Measurements from ENCODE around the gene SRP54.

The SRP54 gene

GRCh38 chr14:34999500-34999899 is 16.7 kb downstream of the SRP54 start:
- H3K27me3 ChIP-seq (ENCODE audit: insufficient read depth, low read depth, severe bottlenecking), result no peaks in the 10 kb centered on the region
- H3K36me3 ChIP-seq, result peaks cover 22% of the 10 kb centered on the region
- H3K9me3 ChIP-seq (ENCODE audit: severe bottlenecking), result no peaks in the 10 kb centered on the region
- TF ChIP-seq CTCF (IDR thresholded peaks at IDR 0.05; ENCODE audit: low read depth, low read length), result no peak
- no peak overlapping the region for H3K4me3 ChIP-seq (ENCODE audit: low read depth, low read length)
- H3K27ac ChIP-seq, result no peak overlapping the region
- DNase-seq, result no peak

GRCh38 chr14:35001621-35002020 is 18.8 kb downstream of the SRP54 start:
- Histone ChIP-seq H3K27ac (no peak overlapping the region), H3K27me3 (ENCODE audit: insufficient read depth, low read depth, severe bottlenecking) (no peaks in the 10 kb centered on the region), H3K36me3 (peaks cover 30% of the 10 kb centered on the region), H3K9me3 (ENCODE audit: severe bottlenecking) (no peaks in the 10 kb centered on the region), H3K4me3 (ENCODE audit: low read depth, low read length) (no peak overlapping the region)
- DNase-seq, result no peak
- no peak for TF ChIP-seq CTCF (IDR thresholded peaks at IDR 0.05; ENCODE audit: low read depth, low read length)

DNA sequence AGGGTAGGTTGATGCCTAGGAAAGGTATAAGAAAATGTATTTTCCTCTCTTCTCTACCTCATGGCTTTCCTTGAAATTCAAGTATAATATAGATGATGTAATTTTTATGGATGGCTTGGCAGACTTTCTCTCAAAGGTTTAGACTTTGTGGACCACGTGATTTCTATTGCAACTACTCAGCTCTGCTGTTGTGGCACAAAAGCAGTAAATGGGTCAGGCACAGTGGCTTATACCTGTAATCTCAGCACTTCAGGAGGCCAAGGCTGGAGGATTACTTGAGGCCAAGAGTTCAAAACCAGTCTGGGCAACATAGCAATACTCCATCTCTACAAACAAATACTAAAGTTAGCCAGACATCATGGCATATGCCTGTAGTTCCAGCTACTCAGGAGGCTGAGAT is 22.0 kb downstream of the SRP54 start:
- Histone ChIP-seq H3K27ac (no peak overlapping the region), H3K27me3 (ENCODE audit: insufficient read depth, low read depth, severe bottlenecking) (no peaks in the 10 kb centered on the region), H3K9me3 (ENCODE audit: severe bottlenecking) (no peaks in the 10 kb centered on the region), H3K36me3 (peaks cover 40% of the 10 kb centered on the region), H3K4me3 (ENCODE audit: low read depth, low read length) (no peak overlapping the region)
- TF ChIP-seq CTCF (IDR thresholded peaks at IDR 0.05; ENCODE audit: low read depth, low read length), result no peak
- no peak for DNase-seq

- H3K36me3 ChIP-seq, result peaks cover 68% of the 10 kb centered on the region
- no peak for TF ChIP-seq CTCF (IDR thresholded peaks at IDR 0.05; ENCODE audit: low read depth, low read length)
- no peaks in the 10 kb centered on the region for H3K27me3 ChIP-seq (ENCODE audit: insufficient read depth, low read depth, severe bottlenecking)
- no peaks in the 10 kb centered on the region for H3K9me3 ChIP-seq (ENCODE audit: severe bottlenecking)
- no peak overlapping the region for H3K4me3 ChIP-seq (ENCODE audit: low read depth, low read length)
- no peak for DNase-seq
- H3K27ac ChIP-seq, result no peak overlapping the region
Measured at GRCh38 chr14:35016568-35016967, 33.8 kb downstream of the SRP54 start.

GRCh38 chr14:35020713-35021112 is 37.9 kb downstream of the SRP54 start:
- DNase-seq, result no peak
- no peak for TF ChIP-seq CTCF (IDR thresholded peaks at IDR 0.05; ENCODE audit: low read depth, low read length)
- no peak overlapping the region for H3K4me3 ChIP-seq (ENCODE audit: low read depth, low read length)
- H3K9me3 ChIP-seq (ENCODE audit: severe bottlenecking), result no peaks in the 10 kb centered on the region
- no peaks in the 10 kb centered on the region for H3K27me3 ChIP-seq (ENCODE audit: insufficient read depth, low read depth, severe bottlenecking)
- no peak overlapping the region for H3K27ac ChIP-seq
- peaks cover 57% of the 10 kb centered on the region for H3K36me3 ChIP-seq

- peaks cover 49% of the 10 kb centered on the region for H3K36me3 ChIP-seq
- no peaks in the 10 kb centered on the region for H3K9me3 ChIP-seq (ENCODE audit: severe bottlenecking)
- TF ChIP-seq CTCF (IDR thresholded peaks at IDR 0.05; ENCODE audit: low read depth, low read length), result no peak
- DNase-seq, result no peak
- H3K4me3 ChIP-seq (ENCODE audit: low read depth, low read length), result no peak overlapping the region
- H3K27me3 ChIP-seq (ENCODE audit: insufficient read depth, low read depth, severe bottlenecking), result no peaks in the 10 kb centered on the region
- H3K27ac ChIP-seq, result no peak overlapping the region
Measured at GRCh38 chr14:35028435-35028834, 45.6 kb downstream of the SRP54 start.
